A204.1 (cell line): Measurements from ENCODE around the gene ZMYM2.
"Not testable (repeated sequence)": the region's sequence is repeated elsewhere in the genome, so short reads cannot be mapped to it uniquely, and the experiment has no call there.

Experiments
- FAIRE-seq: peaks from 2 replicates; lab custom pipeline; 2012; peaks lifted over from hg19 to GRCh38; lab: Jason Lieb, UNC

The ZMYM2 gene

DNA sequence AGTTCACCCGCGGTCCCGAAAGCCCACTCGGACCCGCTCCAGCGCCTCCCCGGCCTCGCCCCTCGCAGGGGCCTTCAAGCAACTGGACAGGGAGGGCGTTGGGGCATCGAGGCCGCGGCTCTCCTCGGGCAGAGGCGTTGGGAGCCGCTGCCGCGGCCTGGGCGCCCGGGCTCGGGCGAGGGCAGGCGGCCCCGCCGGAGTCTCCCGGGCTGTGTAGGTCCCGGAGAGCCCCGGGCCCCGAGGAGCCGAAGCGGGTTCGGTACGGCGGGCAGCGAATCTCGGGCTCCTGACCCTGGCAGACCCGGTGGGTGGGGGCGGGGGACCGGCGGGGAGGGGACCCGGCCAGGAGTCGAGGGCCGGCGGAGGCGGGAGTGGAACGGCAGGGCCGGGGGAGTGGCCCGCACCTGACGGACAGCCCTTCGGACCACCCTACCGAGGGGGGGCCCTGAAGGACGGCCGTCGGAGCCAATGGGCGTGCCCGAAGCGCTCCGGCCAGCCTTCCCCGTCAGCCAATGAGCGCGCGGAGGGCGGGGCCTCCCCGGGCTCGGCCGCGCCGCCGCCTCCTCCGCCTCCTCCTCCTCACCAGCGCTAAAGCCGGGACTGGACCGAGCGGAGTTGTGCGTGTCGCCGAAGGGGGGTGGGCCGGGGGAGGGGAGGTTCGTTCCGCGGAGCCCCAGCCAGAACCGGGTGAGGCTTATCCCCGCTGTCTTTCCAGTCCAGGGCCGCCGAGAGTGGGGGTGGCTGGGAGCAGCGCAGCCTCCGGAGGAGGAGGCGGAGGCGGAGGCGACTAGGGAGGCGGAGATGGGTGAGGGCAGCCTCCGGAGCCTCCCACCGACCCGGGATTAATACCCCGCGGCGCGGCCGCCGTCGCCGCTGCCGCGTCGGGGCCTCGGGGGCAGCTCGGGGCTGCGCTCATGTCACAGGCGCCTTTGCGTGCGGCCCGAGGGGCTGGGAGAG, at the start of gene ZMYM2:
ZMYM2 (plus strand) TSS at position 573 of the 957 bp plus-strand sequence. CDS start 34,346 bp downstream, outside the sequence.
- FAIRE-seq, result no peak

GRCh38 chr13:19910336-19911072, 48.0 kb upstream of the ZMYM2 start:
- no peak for FAIRE-seq

- FAIRE-seq, result peak; percentile 96
Observed at GRCh38 chr13:19927117-19927748, 31.3 kb upstream of the ZMYM2 start.

GRCh38 chr13:19940106-19940505, 18.4 kb upstream of the ZMYM2 start:
- FAIRE-seq, result no peak

GRCh38 chr13:19950374-19950773, 8.2 kb upstream of the ZMYM2 start:
- FAIRE-seq, result no peak

GRCh38 chr13:19952850-19953249, 5.7 kb upstream of the ZMYM2 start:
- FAIRE-seq, result no peak

DNA sequence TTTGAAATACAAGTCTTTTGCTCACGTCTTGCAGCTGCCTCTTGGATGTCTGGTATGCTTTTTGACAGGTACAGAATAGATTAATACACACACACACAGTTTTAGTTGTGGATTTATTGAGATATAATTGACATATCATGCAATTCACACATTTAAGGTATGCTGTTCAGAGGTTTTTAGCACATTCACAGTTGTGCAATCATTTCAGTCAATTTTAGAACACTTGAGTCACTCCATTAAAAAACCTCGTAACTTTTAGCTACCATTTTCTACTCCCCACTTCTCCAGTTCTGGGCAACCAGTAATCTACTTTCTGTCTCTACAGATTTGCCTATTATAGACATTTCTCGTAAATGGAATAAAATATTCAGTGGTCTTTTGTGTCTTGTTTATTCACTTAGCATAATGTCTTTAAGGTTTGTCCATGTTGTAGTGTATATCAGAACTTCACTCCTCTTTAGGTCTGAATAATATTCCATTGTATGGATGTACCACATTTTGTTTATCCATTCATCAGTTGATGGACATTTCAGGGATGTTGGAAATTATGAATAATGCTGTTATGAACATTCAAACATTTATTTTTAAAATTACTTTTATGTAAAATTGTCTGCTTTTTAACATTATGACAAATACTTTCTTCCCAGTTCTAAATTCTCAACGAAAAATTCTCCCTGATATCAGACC, 2.5 kb upstream of the ZMYM2 start:
- FAIRE-seq, result no peak

- FAIRE-seq, result no peak
Observed at GRCh38 chr13:19957320-19958154, 990 bp upstream of the ZMYM2 start.

- no peak for FAIRE-seq
Observed at GRCh38 chr13:19959141-19959830, 759 bp downstream of the ZMYM2 start.

DNA sequence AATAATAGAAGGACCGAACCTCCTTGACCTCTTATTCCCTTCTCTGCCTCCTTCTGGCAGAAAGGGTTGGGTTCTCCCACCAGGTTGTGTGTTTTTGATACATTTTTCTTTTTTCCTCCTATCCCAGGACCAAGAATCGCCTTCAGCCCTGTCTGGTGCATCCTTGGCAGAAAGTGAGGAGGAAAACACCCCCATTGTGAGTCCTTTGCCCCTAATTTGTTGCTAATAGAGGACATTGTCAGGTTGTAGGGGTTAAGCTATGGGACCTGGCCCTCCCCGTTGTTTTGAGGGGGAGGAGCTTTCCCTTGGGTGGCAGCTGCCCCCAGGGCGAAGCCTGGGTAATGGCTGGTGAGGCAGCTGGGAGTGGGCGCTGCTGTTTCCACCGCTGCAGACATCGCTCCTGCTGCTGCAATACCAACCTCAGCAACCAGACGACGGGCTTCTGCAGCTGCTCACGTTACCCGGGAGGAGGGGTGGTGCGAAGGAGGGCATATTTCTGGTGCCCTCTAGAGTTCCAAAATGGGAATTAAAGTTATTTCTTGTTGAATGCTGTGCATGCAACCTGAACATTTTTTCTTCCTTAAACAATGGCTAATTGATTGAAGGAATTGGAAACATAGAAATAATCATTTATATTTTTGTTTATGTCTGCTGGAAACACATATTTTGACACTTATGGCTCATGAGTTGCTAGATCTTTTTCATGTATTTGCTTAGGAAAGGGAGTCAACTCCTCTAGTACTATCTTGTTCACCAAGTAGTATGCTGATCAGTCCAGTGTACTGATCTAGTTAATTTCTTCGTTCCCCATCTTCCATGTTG, 1.5 kb downstream of the ZMYM2 start:
- peak; percentile 95 for FAIRE-seq

- FAIRE-seq, result no peak
Observed at GRCh38 chr13:19960653-19960976, 2.1 kb downstream of the ZMYM2 start.

DNA sequence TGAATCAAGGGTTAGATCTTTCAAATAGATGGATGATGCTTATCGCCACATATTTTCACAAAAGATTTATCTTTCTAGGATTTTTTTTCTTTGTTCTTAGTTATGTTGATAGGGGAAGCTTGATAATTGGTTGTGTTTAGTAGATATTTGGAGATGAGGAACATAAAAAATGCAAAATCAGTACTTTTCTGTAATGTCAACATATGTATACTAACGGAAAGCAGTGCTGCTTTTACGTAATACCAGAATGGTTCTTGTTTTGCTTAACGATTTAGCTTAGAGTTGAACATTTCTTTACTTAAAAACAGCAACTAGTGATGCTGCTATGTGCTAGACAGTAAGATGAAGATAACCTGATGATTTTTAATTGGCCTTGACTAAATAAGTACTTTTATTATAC, 3.0 kb downstream of the ZMYM2 start:
- FAIRE-seq, result no peak

DNA sequence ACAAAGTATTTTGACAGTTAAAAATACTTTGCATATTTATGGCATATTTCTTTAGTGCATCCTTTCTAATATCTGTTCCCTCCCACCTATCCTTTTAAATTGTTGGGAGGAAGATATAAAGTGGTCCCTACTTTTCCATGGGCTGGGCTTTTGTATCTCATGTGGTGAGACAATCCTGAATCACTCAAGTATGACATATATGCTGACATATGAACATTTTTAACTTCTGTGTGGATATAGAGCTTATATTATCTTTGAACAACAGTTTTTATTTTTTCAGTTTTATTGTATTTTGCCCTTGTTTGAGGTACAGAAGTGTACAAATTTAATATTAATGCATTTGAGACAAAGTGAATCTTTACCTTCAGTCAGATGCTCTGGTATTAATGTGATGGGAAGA, 3.4 kb downstream of the ZMYM2 start:
- no peak for FAIRE-seq

- FAIRE-seq, result no peak
Observed at GRCh38 chr13:19962894-19963293, 4.4 kb downstream of the ZMYM2 start.

GRCh38 chr13:19967621-19968020, 9.1 kb downstream of the ZMYM2 start:
- no peak for FAIRE-seq

DNA sequence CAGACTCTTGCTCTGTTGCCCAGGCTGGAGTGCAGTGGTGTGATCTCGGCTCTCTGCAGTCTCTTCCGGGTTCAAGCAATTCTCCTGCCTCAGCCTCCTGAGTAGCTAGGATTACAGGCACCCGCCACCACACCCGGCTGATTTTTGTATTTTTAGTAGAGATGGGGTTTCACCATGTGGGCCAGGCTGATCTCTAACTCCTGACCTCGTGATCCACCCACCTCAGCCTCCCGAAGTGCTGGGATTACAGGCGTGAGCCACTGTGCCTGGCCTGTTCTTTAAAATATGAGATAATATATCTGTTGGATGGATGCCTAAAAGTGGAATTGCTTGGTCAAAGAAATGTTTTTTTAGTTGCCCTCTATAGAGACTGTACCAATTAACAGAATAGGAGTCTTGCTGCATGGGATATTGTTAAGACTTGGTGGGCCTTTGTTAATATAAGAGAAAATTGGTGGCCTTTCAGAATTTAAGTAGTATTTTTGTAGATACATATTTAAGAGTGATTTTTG, 16.0 kb downstream of the ZMYM2 start:
- FAIRE-seq, result not testable (repeated sequence)

GRCh38 chr13:19978831-19979437, 20.4 kb downstream of the ZMYM2 start:
- FAIRE-seq, result no peak

DNA sequence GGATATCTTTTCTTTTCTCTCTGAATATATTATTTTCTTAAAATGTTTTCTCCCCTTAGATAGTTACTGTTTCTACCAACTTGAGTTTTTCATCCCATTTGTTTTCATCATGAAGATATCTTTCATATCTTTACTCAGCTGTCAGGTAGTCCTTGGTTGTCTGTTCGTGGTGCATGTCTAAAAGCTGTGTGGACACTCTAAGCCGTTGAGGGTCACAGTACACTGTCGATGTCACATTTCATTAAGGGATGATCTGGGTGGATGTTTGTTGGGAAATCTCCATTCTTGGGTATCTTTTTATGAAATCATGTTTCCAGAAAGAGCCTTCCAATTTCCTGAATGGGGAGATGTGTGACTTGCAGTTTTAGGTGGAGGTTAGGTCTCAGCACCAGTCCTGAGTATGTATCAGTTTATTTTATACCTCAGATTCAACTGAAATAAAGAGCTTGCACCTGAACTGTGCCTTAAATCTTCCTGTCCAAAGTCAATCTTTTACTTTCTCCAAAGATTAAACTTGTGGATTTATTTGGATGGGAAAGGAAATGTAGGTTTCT, 23.2 kb downstream of the ZMYM2 start:
- no peak for FAIRE-seq
